Neural cell (in vitro differentiated cells): ENCODE results near the gene SLC13A3.

Source experiments
- POLR2AphosphoS5 ChIP-seq: IDR thresholded peaks from 2 replicates; pipeline ENCODE4 v1.6.1; 2012
- TAF1 ChIP-seq: IDR thresholded peaks from 2 replicates; pipeline ENCODE4 v1.6.1; 2012; ENCODE audit warnings: low read depth

- no peak for TF ChIP-seq POLR2AphosphoS5
- no peak for TF ChIP-seq TAF1
These were observed 60.8 kb downstream of the SLC13A3 start for GRCh38 chr20:46590443-46590842.
